PC-3 (cell line): ENCODE data around the gene FOXO1. TPM values are rescaled to one million over a fixed set of nuclear protein-coding genes. Genes with fewer than 3 reads are reported as not detected.

Experiments used
- ATAC-seq: fragments of 200-7000 bp; cut with Tn5 transposase; 2 replicates; pipeline ENCODE4 v1.9.1; 2020; ENCODE audit warnings: mild to moderate bottlenecking, moderate library complexity
- BruUV-seq: library from RNA; stranded (reverse); fragments of 400-500 nt; replicated peaks from 2 replicates; lab custom pipeline; 2021; lab: Mats Ljungman, UMichigan
- CTCF ChIA-PET: fragments of 300-600 bp; sonication (Branson Sonifier 250); formaldehyde crosslinking; loops from one replicate; lab custom pipeline; 2022; ENCODE audit warnings: antibody characterized with exemption; lab: Charles Lee
- POLR2A ChIA-PET: fragments of 300-600 bp; sonication (Branson Sonifier 250); formaldehyde crosslinking; loops from one replicate; lab custom pipeline; 2022; ENCODE audit warnings: antibody characterized with exemption; ENCODE audit not compliant: unreplicated experiment; lab: Charles Lee
- DNase-seq: peaks from one replicate; pipeline ENCODE4 v3.0.0-alpha.2; 2015
- H2AFZ ChIP-seq: fragments of 300-600 bp; sonication (generic); 2 replicates; pipeline ENCODE4 v1.6.0; 2016; ENCODE audit warnings: antibody characterized with exemption, low read length
- H3F3A ChIP-seq: fragments of 300-600 bp; sonication (generic); one replicate; pipeline ENCODE4 v1.6.0; 2017; ENCODE audit warnings: antibody characterized with exemption, low read length, control low read depth, mild to moderate bottlenecking; ENCODE audit not compliant: unreplicated experiment
- H3K27ac ChIP-seq: fragments of 300-600 bp; sonication (generic); 2 replicates; pipeline ENCODE4 v1.5.1; 2016; ENCODE audit warnings: mild to moderate bottlenecking, low read length
- H3K27me3 ChIP-seq: fragments of 300-600 bp; sonication (generic); 2 replicates; pipeline ENCODE4 v1.6.1; 2016; ENCODE audit warnings: low read length, mixed read lengths
- H3K36me3 ChIP-seq: fragments of 300-600 bp; sonication (generic); 2 replicates; pipeline ENCODE4 v1.6.1; 2016; ENCODE audit warnings: low read depth, mixed run types, low read length, mixed read lengths
- H3K4me1 ChIP-seq: fragments of 300-600 bp; sonication (generic); 2 replicates; pipeline ENCODE4 v1.5.1; 2016; ENCODE audit warnings: low read length; ENCODE audit not compliant: insufficient read depth
- H3K4me2 ChIP-seq: fragments of 300-600 bp; sonication (generic); 2 replicates; pipeline ENCODE4 v1.6.0; 2016; ENCODE audit warnings: low read length
- H3K4me3 ChIP-seq: fragments of 300-600 bp; sonication (generic); 2 replicates; pipeline ENCODE4 v1.5.1; 2016; ENCODE audit warnings: mild to moderate bottlenecking, low read length, mixed read lengths
- H3K79me2 ChIP-seq: fragments of 300-600 bp; sonication (generic); 2 replicates; pipeline ENCODE4 v1.6.1; 2017; ENCODE audit warnings: low read length, mixed read lengths
- H3K9ac ChIP-seq: fragments of 300-600 bp; sonication (generic); 2 replicates; pipeline ENCODE4 v1.6.0; 2016; ENCODE audit warnings: mild to moderate bottlenecking, low read length
- H3K9me2 ChIP-seq: fragments of 300-600 bp; sonication (generic); replicated peaks from 2 replicates; pipeline ENCODE4 v1.6.1; 2016; ENCODE audit warnings: mixed run types, low read length, mixed read lengths
- H3K9me3 ChIP-seq: fragments of 300-600 bp; sonication (generic); 2 replicates; pipeline ENCODE4 v1.6.1; 2016; ENCODE audit warnings: low read length, mixed read lengths
- H4K20me1 ChIP-seq: fragments of 300-600 bp; sonication (generic); 2 replicates; pipeline ENCODE4 v1.6.1; 2016; ENCODE audit warnings: low read length, mixed read lengths
- CTCF ChIP-seq: fragments of 300-600 bp; sonication (generic); conservative IDR thresholded peaks from 2 replicates; pipeline ENCODE4 v1.5.1; 2017; ENCODE audit warnings: antibody characterized with exemption, low read depth, mild to moderate bottlenecking, low read length
- EZH2 ChIP-seq: fragments of 300-600 bp; sonication (generic); IDR thresholded peaks from one replicate; pipeline ENCODE4 v1.6.1; 2017; ENCODE audit warnings: antibody characterized with exemption, mild to moderate bottlenecking, low read length; ENCODE audit not compliant: unreplicated experiment
- EZH2phosphoT487 ChIP-seq: fragments of 300-600 bp; sonication (generic); IDR thresholded peaks from 2 replicates; pipeline ENCODE4 v1.6.1; 2018; ENCODE audit warnings: mild to moderate bottlenecking, antibody characterized with exemption, low read length, borderline replicate concordance
- intact Hi-C: fragments of 100-400 bp; cut with micrococcal nuclease; formaldehyde crosslinking; loops from 2 replicates; pipeline ENCODE4 v1.9.0; 2023
- total RNA-seq: library from RNA; depleted of rRNA; stranded (reverse); fragments of >200 nt; gene quantifications from 2 replicates; pipeline ENCODE4 v1.2.3, GENCODE V29; 2014

FOXO1 gene
- total RNA-seq, 1 experiment from 2014 or later, result 2.7 TPM

- Histone ChIP-seq H3K4me1 (no peaks in the 10 kb centered on the region), H3K27ac (no peak overlapping the region), H3K9ac (no peak overlapping the region), H3K9me2 (no peaks in the 10 kb centered on the region), H4K20me1 (no peaks in the 10 kb centered on the region), H3K9me3 (no peaks in the 10 kb centered on the region), H3K27me3 (no peaks in the 10 kb centered on the region), H3K4me3 (no peak overlapping the region), H3K79me2 (no peaks in the 10 kb centered on the region), H2AFZ (no peak overlapping the region), H3F3A (no peaks in the 10 kb centered on the region), H3K36me3 (no peaks in the 10 kb centered on the region), H3K4me2 (no peak overlapping the region)
- ChIA-PET POLR2A (no interaction called here), CTCF (no interaction called here)
- DNase-seq (no peak), ATAC-seq (no peak)
- intact Hi-C loops, result no loop called here
- no TSS peak for BruUV-seq
- TF ChIP-seq CTCF (no peak), EZH2 (no peak), EZH2phosphoT487 (no peak)
Observed at GRCh38 chr13:40576369-40576768, 90.1 kb downstream of the FOXO1 start.

GRCh38 chr13:40572961-40573360 lies 93.5 kb downstream of the FOXO1 start:
- Histone ChIP-seq H3K79me2 (no peaks in the 10 kb centered on the region), H2AFZ (no peak overlapping the region), H3K4me2 (no peak overlapping the region), H3K9me3 (no peaks in the 10 kb centered on the region), H4K20me1 (no peaks in the 10 kb centered on the region), H3K27me3 (no peaks in the 10 kb centered on the region), H3K4me3 (no peak overlapping the region), H3K27ac (no peak overlapping the region), H3K36me3 (no peaks in the 10 kb centered on the region), H3K4me1 (no peaks in the 10 kb centered on the region), H3F3A (no peaks in the 10 kb centered on the region), H3K9me2 (no peaks in the 10 kb centered on the region), H3K9ac (no peak overlapping the region)
- POLR2A ChIA-PET, result no interaction called here
- no peak for ATAC-seq
- DNase-seq, result no peak
- TF ChIP-seq CTCF (no peak), EZH2 (no peak)
- intact Hi-C loops, result no loop called here
- no TSS peak for BruUV-seq
- CTCF ChIA-PET, result no interaction called here

- no peaks in the 10 kb centered on the region for H3K79me2 ChIP-seq
- H3K36me3 ChIP-seq, result no peaks in the 10 kb centered on the region
- ChIA-PET CTCF (no interaction called here), POLR2A (no interaction called here)
- no peak overlapping the region for H2AFZ ChIP-seq
- H3K9me2 ChIP-seq, result no peaks in the 10 kb centered on the region
- BruUV-seq, result no TSS peak
- H3K4me3 ChIP-seq, result no peak overlapping the region
- no peaks in the 10 kb centered on the region for H3F3A ChIP-seq
- no peaks in the 10 kb centered on the region for H4K20me1 ChIP-seq
- ATAC-seq, result no peak
- no peaks in the 10 kb centered on the region for H3K4me1 ChIP-seq
- DNase-seq, result no peak
- H3K27me3 ChIP-seq, result no peaks in the 10 kb centered on the region
- no peak overlapping the region for H3K9ac ChIP-seq
- H3K4me2 ChIP-seq, result no peak overlapping the region
- no peak overlapping the region for H3K27ac ChIP-seq
- H3K9me3 ChIP-seq, result no peaks in the 10 kb centered on the region
- no peak for TF ChIP-seq EZH2phosphoT487
- intact Hi-C loops, result no loop called here
Observed at GRCh38 chr13:40571338-40571963, 95.0 kb downstream of the FOXO1 start.
